ENCODE data around the gene TM4SF5. TPM values are rescaled to one million over a fixed set of nuclear protein-coding genes. Genes with fewer than 3 reads are reported as not detected.
"Not testable (repeated sequence)": the region's sequence is repeated elsewhere in the genome, so short reads cannot be mapped to it uniquely, and the experiment has no call there.

The TM4SF5 gene
- polyA plus RNA-seq, 1 donor from 2014 or later, result not detected

DNA sequence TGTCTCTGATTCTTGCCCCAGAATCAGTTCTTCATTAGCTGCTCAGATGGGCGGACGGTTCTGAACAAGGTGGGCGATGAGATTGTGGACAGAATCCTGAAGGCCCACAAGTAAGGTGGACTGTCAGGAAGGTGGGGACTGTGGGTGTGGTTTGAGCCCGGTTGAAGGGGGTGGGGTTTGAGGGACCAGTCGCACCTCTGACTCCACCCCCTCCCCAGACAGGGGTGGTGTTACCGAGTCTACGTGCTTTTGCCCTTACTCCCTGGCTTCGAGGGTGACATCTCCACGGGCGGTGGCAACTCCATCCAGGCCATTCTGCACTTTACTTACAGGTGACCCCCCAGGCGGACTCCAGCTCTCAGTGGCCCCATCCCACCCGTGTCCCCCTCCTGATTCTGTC is 46.6 kb downstream of the TM4SF5 start:
- no peak overlapping the region for H3K4me3 Mint-ChIP-seq
- peaks cover 0 to 4% (median 0%) of the 10 kb centered on the region in 3 donors for H3K4me1 Mint-ChIP-seq
- peaks cover 3% of the 10 kb centered on the region for H3K36me3 Mint-ChIP-seq
- no peak overlapping the region for H3K27ac Mint-ChIP-seq
- H3K9me3 Mint-ChIP-seq, result no peaks in the 10 kb centered on the region
- H3K27me3 Mint-ChIP-seq, result no peaks in the 10 kb centered on the region

DNA sequence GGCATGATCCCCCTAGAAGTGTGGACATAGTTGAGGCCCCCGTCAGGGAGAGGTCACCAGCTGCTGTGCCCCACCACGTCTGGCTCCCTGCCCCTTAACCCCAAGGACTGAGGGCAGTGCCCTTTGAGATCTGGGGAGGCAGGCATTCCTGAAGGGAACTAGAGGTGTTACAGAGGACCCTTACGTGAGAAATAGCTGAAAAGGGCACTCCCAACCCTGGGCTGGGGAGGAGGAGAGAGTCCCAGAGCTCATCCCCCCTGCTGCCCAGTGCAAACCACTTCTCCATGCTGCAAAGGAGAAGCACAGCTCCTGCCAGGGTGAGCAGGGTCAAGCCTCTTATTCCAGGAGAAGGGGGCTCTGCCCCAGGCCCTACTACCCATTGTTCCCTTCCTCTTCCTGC is 51.1 kb downstream of the TM4SF5 start:
- H3K27ac Mint-ChIP-seq, result no peak overlapping the region
- peaks cover 3% of the 10 kb centered on the region for H3K36me3 Mint-ChIP-seq
- no peak overlapping the region for H3K4me3 Mint-ChIP-seq
- peaks cover 0 to 4% (median 0%) of the 10 kb centered on the region in 3 donors for H3K4me1 Mint-ChIP-seq
- H3K9me3 Mint-ChIP-seq, result no peaks in the 10 kb centered on the region
- no peaks in the 10 kb centered on the region for H3K27me3 Mint-ChIP-seq

DNA sequence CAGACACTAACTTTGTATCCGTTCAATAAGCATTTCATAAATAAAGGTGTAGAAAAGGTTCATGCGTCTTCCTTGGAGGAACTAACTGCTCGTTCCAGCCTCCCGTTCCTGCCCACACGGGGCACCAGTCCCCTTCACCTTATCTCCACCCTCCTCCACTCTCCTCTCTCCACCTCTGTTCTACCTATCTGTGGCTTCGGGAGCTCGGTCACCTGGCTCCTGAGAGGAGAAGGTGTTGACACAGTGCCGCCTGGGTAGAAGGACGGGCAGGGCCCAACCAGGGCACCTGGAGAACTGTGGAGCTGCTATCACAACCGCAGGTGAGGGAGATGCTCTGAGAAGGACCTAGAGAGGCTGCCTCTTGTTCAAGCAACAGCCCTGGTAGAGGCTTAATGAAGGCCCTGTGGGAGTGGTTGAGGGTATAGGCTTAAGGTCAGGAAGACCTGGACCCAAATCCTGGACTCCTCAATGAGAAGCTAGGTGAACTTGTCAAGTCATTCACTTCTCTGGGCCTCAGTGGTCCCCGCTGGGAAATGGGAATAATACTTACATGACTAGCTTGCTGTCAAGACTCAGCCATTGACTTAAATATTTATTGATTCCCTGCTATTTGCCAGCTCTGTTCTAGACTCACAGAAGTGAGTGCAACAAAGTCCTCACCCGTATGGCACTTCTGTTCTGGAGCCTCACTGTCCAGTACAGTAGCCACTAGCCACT is 51.8 kb downstream of the TM4SF5 start:
- H3K27ac Mint-ChIP-seq, result no peak overlapping the region
- H3K27me3 Mint-ChIP-seq, result peaks cover 2% of the 10 kb centered on the region
- no peak overlapping the region for H3K4me3 Mint-ChIP-seq
- H3K4me1 Mint-ChIP-seq, result peaks cover 0 to 4% (median 0%) of the 10 kb centered on the region in 3 donors
- no peaks in the 10 kb centered on the region for H3K9me3 Mint-ChIP-seq
- peaks cover 3% of the 10 kb centered on the region for H3K36me3 Mint-ChIP-seq

DNA sequence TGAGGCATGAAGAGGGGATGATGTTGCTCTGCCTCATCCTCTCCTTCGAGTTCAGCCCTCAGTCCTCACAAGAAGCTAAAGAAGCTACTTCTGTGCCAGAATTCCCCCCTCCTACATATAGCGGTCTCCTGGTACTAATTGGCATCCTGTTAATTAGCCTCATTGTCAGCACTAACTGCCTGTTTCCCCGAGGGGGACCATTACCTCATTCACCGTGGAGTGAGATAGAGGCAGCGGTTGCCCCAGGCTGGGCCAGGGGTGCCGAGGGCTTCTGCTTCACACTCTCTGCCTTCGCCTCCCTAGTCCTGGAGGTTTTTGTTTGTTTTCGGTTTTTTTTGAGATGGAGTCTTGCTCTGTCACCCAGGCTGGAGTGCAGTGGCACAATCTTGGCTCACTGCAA is 55.7 kb downstream of the TM4SF5 start:
- peaks cover 2% of the 10 kb centered on the region for H3K27me3 Mint-ChIP-seq
- no peaks in the 10 kb centered on the region for H3K9me3 Mint-ChIP-seq
- no peaks in the 10 kb centered on the region for H3K4me1 Mint-ChIP-seq
- no peaks in the 10 kb centered on the region for H3K36me3 Mint-ChIP-seq
- no peak overlapping the region for H3K4me3 Mint-ChIP-seq
- H3K27ac Mint-ChIP-seq, result no peak overlapping the region

DNA sequence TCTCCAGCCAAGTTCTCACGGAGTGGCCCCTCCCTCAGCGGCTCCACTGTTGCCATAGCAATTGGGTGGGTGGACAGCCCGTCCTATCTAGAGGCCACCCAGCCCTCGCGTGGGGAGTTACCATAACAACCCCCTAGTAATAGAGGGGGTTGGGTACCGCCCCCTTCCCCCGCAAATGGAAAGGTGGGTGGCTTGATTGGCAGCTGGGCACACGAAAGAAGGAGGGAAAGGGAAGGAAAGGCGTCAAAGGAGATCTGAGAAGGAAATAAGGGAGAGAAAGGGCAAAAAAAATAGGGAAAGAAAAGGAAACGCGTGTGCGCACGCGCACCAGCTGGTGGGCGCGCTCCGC is 61.1 kb downstream of the TM4SF5 start:
- not testable (repeated sequence) for H3K36me3 Mint-ChIP-seq, H3K9me3 Mint-ChIP-seq, H3K27me3 Mint-ChIP-seq
- peak overlapping the region; percentile 89 to 98 (median 96) for H3K27ac Mint-ChIP-seq
- peaks cover 14 to 25% (median 24%) of the 10 kb centered on the region in 3 donors for H3K4me1 Mint-ChIP-seq
- peak overlapping the region; percentile 83 to 97 (median 94) for H3K4me3 Mint-ChIP-seq

Other genes starting within 250 kb of the TM4SF5 start
- 28.5 TPM for gene MYBBP1A, start 216.5 kb upstream of the TM4SF5 start, polyA plus RNA-seq
- gene GGT6, start 211.3 kb upstream of the TM4SF5 start, polyA plus RNA-seq, result not detected
- gene SMTNL2, start 187.4 kb upstream of the TM4SF5 start, polyA plus RNA-seq, result not detected
- gene ALOX15, start 130.2 kb upstream of the TM4SF5 start, polyA plus RNA-seq, result 0.41 TPM
- 12.7 TPM for gene PELP1, start 67.7 kb upstream of the TM4SF5 start, polyA plus RNA-seq
- 21.5 TPM for gene ARRB2, start 61.3 kb upstream of the TM4SF5 start, polyA plus RNA-seq
- gene MED11, start 40.5 kb upstream of the TM4SF5 start, polyA plus RNA-seq, result 48.1 TPM
- gene ZMYND15, start 32.1 kb upstream of the TM4SF5 start, polyA plus RNA-seq, result not detected
- 17.7 TPM for gene CXCL16, start 32.0 kb upstream of the TM4SF5 start, polyA plus RNA-seq
- gene VMO1, start 14.5 kb downstream of the TM4SF5 start, polyA plus RNA-seq, result not detected
- not detected for gene GLTPD2, start 17.1 kb downstream of the TM4SF5 start, polyA plus RNA-seq
- gene PSMB6, start 24.3 kb downstream of the TM4SF5 start, polyA plus RNA-seq, result 261 TPM
- 4.9 TPM for gene PLD2, start 35.3 kb downstream of the TM4SF5 start, polyA plus RNA-seq
- 21.4 TPM for gene MINK1, start 61.5 kb downstream of the TM4SF5 start, polyA plus RNA-seq
- 1.0 TPM for gene C17orf107, start 127.7 kb downstream of the TM4SF5 start, polyA plus RNA-seq
- 0.89 TPM for gene CHRNE, start 131.2 kb downstream of the TM4SF5 start, polyA plus RNA-seq
- 0.26 TPM for gene GP1BA, start 160.4 kb downstream of the TM4SF5 start, polyA plus RNA-seq
- gene SLC25A11, start 168.2 kb downstream of the TM4SF5 start, polyA plus RNA-seq, result 70.9 TPM
- gene RNF167, start 168.4 kb downstream of the TM4SF5 start, polyA plus RNA-seq, result 27.3 TPM
- 1,903 TPM for gene PFN1, start 176.6 kb downstream of the TM4SF5 start, polyA plus RNA-seq
- gene ENO3, start 179.2 kb downstream of the TM4SF5 start, polyA plus RNA-seq, result 3.1 TPM
- 97.1 TPM for gene SPAG7, start 195.9 kb downstream of the TM4SF5 start, polyA plus RNA-seq
- gene CAMTA2, start 215.8 kb downstream of the TM4SF5 start, polyA plus RNA-seq, result 19.1 TPM
- gene INCA1, start 225.6 kb downstream of the TM4SF5 start, polyA plus RNA-seq, result 0.36 TPM
- gene KIF1C, start 226.1 kb downstream of the TM4SF5 start, polyA plus RNA-seq, result 15.0 TPM

All from IgD-negative memory B cell (primary cell).